Activated T-cell treated with anti-CD3 and anti-CD28 coated beads, Interleukin-2, amount 50 U/mL, for 4 hours (primary cell): Measurements from ENCODE around the gene PODN. TPM values are rescaled to one million over a fixed set of nuclear protein-coding genes. Genes with fewer than 3 reads are reported as not detected.

ENCODE experiments used
- ATAC-seq, 2 donors: fragments of 200-7000 bp; cut with Tn5 transposase; one replicate each; pipeline ENCODE4 v1.10.0; 2021
- DNase-seq: peaks from one replicate; pipeline ENCODE4 v3.0.0-alpha.2; 2020
- H3K27me3 Mint-ChIP-seq: one replicate; pipeline ENCODE4 v1.8.0; 2021; ENCODE audit warnings: low read depth, mixed read lengths
- H3K36me3 Mint-ChIP-seq: one replicate; pipeline ENCODE4 v1.8.0; 2022; ENCODE audit warnings: mixed read lengths; ENCODE audit not compliant: insufficient read depth
- H3K4me1 Mint-ChIP-seq: one replicate; pipeline ENCODE4 v1.8.0; 2021; ENCODE audit warnings: low read depth, mixed read lengths
- H3K4me3 Mint-ChIP-seq: one replicate; pipeline ENCODE4 v1.8.0; 2021; ENCODE audit warnings: mild to moderate bottlenecking, moderate library complexity, mixed read lengths
- H3K9me3 Mint-ChIP-seq: one replicate; pipeline ENCODE4 v1.8.0; 2021; ENCODE audit warnings: mixed read lengths
- total RNA-seq, 3 donors: library from RNA; stranded (reverse); gene quantifications; one replicate each; pipeline ENCODE4 v1.2.1, GENCODE V29; 2021

Gene PODN
- total RNA-seq, 3 donors from 2014 or later: 0.11 to 0.23 TPM; not detected in 1

DNA sequence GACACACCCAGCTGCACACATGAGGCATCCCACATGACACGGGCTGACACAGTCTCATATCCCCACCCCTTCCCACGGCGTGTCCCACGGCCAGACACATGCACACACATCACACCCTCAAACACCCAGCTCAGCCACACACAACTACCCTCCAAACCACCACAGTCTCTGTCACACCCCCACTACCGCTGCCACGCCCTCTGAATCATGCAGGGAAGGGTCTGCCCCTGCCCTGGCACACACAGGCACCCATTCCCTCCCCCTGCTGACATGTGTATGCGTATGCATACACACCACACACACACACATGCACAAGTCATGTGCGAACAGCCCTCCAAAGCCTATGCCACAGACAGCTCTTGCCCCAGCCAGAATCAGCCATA lies 22.6 kb downstream of the PODN start:
- Mint-ChIP-seq H3K4me3 (no peak overlapping the region), H3K36me3 (no peaks in the 10 kb centered on the region), H3K27me3 (no peaks in the 10 kb centered on the region), H3K4me1 (peaks cover 3% of the 10 kb centered on the region), H3K9me3 (no peaks in the 10 kb centered on the region)
- DNase-seq (no peak), ATAC-seq (peak in 1 of 2 donors; percentile 28)

DNA sequence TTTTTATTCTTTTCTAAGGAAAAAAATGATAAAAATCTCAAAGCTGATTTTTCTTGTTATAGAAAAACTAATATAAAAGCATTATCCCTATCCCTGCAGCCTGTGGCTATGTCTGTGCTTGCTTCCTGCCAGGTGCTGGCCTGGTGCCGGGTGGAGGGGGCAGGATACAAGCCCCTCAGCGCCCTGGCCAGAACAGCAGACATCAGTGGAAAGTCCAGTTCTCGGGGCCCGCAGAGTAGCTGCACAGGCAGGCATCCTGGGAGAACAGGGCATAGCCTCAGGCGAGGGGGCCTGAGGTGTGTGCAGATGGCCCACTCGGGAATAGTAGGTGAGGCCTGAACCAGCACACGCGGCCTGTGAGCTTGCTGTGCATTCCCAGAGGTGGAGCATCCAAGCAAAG lies 23.4 kb downstream of the PODN start:
- Mint-ChIP-seq H3K4me3 (no peak overlapping the region), H3K4me1 (peaks cover 3% of the 10 kb centered on the region), H3K27me3 (no peaks in the 10 kb centered on the region), H3K9me3 (no peaks in the 10 kb centered on the region), H3K36me3 (no peaks in the 10 kb centered on the region)
- ATAC-seq (no peak), DNase-seq (no peak)

DNA sequence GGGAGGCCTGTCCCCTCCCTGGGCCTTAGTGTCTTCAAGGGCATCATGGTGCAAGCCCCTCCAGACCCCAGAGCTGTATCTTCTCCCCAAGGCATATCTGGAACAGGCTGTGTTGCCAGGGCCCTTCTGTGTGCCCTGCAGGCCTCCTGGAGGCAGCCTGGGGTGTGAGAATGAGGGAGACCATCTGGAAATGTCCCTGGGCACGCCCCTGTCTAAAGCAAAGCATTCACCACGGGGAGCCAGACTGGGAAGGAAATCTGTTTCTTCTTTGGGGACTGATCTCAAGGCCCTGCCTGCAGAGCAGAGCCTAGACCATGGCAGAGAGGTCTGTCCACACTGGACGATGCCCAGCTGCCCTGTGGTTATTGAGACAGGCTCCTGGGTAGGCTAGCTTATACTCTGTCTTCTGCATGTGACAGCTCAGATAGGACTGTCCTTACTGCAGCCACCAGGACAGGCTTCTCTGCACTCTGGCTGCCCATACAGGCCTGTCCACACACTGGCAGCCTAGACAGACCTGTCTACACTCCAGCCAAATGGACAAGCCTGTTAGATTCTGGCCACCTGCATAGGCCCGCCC lies 24.6 kb downstream of the PODN start:
- Mint-ChIP-seq H3K36me3 (no peaks in the 10 kb centered on the region), H3K4me1 (peaks cover 3% of the 10 kb centered on the region), H3K27me3 (no peaks in the 10 kb centered on the region), H3K4me3 (no peak overlapping the region), H3K9me3 (no peaks in the 10 kb centered on the region)
- ATAC-seq (no peak), DNase-seq (no peak)

DNA sequence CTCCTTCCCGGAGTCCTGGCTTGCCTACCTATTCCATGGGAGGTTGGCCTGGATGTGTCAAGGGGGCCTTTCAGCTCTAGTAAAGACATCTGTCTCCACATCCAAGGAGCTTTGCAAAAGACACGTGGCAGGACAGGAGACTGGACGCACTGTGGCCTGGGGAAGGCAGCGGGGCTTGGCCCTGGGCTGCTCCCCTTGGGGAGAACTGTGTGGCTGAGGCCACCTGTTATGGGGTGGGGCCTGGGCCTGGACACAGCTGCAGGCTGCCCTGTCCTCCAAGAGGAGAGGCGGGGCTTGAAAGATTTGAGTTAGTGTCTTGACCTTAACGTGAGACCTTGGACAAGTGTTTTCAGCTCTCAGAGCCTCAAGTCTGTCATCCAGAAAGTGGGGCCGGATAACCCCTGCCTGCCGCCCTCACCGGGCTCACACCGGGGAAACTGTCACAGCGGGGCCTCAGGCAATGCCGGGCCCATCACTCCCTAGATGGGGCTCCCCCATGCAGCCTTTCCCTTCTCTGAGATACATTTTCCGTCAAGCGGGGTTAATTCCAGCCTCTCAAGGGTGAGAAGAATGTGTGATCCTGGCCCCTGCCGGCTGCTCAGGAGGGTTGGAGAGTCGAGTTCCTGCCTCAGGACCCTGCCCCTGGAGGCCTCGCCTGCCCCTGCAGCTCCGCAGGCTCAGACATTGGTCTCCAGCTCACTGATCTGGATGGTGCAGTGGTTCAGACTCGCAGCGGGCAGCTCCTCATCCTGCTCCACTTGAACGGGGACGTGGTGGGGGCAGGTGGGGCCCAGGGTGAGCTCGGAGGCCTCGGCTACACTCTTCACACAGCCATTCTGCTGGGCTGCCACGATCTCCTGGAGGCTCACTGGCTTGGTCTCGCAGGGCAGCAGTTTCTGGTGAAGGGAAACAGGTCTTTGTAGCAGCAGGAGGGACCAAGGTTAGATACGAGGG lies 25.6 kb downstream of the PODN start:
- peaks cover 3% of the 10 kb centered on the region for H3K4me1 Mint-ChIP-seq
- DNase-seq: no peak
- H3K4me3 Mint-ChIP-seq: no peak overlapping the region
- H3K9me3 Mint-ChIP-seq: no peaks in the 10 kb centered on the region
- no peak for ATAC-seq
- no peaks in the 10 kb centered on the region for H3K27me3 Mint-ChIP-seq
- no peaks in the 10 kb centered on the region for H3K36me3 Mint-ChIP-seq

DNA sequence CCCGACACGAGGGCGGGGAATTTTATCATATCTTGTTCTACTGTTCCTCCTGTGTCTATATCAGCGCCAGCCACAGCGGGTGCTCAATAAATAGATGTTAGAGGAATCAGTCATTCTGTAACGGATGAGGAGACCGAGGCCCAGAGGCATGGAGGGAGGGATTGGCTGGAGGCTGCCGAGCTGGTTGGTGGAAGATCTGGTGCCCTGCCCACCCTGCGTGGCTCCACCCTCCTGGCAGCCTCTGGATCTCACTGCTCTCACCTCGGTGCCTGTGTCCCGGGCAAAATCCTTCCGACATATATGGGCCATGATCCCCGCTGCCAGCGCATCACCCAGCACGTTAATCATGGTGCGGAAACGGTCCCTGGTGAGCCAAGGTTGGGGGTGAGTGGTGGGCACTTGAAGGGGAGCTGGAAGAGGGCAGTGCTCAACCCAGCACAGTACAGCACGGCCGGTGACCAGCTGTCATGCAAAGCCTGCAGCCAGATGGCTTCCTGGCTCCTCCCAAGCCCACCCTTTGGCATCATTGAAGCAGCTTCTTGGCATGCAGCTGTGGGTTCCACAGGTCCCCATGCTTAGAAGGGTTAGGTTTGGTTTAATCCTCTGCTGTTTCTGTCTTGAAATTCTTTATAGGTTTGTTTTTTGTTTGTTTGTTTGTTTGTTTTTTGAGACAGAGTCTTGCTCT lies 26.7 kb downstream of the PODN start:
- H3K27me3 Mint-ChIP-seq: no peaks in the 10 kb centered on the region
- no peak for DNase-seq
- no peak overlapping the region for H3K4me3 Mint-ChIP-seq
- ATAC-seq: no peak
- no peaks in the 10 kb centered on the region for H3K36me3 Mint-ChIP-seq
- H3K4me1 Mint-ChIP-seq: peaks cover 3% of the 10 kb centered on the region
- H3K9me3 Mint-ChIP-seq: no peaks in the 10 kb centered on the region

DNA sequence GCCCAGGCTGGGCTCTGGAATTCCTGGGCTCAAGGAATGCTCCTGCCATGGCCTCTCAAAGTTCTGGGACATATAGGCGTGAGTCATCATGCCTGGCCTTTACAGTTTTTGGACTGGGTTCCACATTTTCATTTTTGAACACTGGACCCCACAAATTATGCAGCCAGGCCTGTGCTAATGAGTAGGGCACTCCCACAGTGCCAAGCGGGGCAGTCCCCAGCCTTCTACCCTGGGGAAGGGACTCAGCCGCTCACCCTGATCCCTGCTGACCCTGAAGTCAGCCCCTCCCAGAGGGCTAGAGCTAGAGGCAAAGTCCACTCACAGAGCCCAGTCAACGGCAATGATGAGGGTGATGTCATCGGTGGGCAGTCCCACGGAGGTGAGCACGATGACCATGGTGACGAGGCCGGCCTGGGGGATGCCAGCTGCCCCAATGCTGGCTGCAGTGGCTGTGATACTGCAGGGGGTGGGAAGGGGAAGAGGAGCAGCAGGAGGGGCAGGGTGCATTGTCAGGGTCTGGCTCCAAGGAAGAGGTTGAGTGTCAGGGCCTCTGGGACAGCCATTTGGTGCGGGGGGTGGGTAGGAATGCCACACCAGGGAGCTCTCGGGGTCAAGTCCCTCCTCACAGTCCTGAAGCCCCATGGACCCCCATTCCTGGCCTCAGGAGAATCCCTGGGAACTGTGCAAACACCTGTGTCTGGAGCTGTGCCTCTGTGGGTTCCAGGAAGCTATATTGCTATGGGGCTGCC lies 27.6 kb downstream of the PODN start:
- ATAC-seq: no peak
- H3K27me3 Mint-ChIP-seq: no peaks in the 10 kb centered on the region

DNA sequence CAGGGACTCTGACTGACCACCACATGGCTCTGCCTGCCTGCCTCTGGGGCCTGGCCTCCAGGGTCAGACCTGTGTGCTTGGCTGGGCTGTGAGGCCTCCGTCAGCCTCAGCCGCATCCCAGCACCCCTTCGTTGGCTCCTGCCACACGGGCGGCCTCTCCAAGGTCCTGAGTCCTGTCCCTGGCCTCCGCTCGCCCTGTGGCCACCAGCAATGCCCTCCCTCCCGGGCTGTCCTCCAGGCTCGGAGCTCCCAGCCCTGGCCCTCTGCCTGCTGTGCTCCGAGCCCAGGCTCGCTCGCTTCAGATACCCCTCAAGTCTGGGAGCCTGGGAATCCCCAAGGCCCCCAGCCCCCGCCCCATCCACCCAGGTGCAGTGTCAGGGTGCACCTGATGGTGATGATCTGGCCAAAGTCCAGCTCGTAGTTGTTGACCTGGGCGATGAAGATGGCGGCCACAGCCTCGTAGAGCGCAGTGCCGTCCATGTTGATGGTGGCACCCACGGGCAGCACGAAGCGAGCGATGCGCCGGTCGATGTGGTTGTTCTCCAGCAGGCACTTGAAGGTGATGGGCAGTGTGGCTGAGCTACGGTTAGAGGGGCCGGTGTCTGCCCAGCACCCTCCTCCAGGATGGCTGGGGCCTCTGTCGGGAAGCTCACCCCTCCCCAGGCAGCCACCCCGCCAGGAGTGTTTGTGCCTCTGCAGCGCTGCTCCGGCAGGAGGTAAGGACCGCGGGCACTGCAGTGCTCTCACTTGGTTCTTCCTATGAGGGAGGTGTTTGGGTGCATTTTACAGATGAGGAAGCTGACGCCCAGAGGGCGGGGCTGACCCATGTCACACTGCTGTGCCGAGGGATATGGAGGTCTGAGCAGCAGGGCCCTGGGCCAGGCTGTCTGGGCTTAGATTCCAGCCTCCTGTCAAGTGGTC lies 28.5 kb downstream of the PODN start:
- no peak for ATAC-seq
- Mint-ChIP-seq H3K27me3 (no peaks in the 10 kb centered on the region), H3K4me3 (no peak overlapping the region), H3K36me3 (no peaks in the 10 kb centered on the region), H3K9me3 (no peaks in the 10 kb centered on the region), H3K4me1 (no peaks in the 10 kb centered on the region)
- no peak for DNase-seq

More for the DNA sequence above, 27.6 kb downstream of the PODN start:
- Mint-ChIP-seq H3K36me3 (no peaks in the 10 kb centered on the region), H3K4me3 (no peak overlapping the region), H3K4me1 (no peaks in the 10 kb centered on the region), H3K9me3 (no peaks in the 10 kb centered on the region)
- no peak for DNase-seq

DNA sequence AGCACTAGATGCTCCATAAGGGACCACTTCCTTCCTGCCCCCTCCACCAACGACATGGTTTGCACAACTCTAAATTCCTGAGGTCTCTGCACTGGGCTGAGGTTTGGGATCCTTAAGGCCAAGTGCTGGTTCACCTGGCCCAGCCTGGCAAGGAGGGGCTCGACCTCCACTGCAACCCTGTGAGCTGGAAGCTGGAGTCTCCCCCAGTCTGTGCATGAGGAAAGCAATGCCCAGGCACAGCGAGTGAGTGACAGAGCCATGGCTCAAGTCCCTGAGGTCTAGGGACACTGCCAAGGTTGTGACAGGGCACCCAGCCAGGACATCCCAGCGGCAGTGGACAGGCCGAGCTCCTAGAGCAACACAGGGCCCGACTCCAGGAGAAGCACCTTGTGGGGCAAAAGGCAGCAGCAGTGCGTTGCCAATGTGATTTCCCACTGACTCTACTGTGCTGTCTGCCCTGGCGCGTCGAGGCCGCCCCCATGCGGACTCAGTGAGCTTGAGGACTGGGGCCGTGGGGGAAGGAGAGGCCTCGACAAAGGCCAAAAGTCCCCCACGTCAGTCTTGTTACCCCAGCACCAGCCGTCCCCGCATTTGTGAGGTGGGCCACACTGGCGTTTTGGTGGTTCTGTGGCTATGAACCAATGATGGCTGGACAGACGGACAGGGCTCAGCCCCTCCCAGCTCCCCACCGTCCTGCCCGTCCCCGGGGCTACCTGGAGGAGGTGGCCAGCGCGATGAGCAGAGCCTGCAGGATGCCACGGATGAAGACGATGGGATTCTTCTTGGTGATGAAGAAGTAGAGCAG lies 30.0 kb downstream of the PODN start:
- DNase-seq (no peak), ATAC-seq (no peak)
- H3K36me3 Mint-ChIP-seq: no peaks in the 10 kb centered on the region
- H3K4me1 Mint-ChIP-seq: no peaks in the 10 kb centered on the region
- no peaks in the 10 kb centered on the region for H3K27me3 Mint-ChIP-seq
- no peak overlapping the region for H3K4me3 Mint-ChIP-seq
- H3K9me3 Mint-ChIP-seq: no peaks in the 10 kb centered on the region

DNA sequence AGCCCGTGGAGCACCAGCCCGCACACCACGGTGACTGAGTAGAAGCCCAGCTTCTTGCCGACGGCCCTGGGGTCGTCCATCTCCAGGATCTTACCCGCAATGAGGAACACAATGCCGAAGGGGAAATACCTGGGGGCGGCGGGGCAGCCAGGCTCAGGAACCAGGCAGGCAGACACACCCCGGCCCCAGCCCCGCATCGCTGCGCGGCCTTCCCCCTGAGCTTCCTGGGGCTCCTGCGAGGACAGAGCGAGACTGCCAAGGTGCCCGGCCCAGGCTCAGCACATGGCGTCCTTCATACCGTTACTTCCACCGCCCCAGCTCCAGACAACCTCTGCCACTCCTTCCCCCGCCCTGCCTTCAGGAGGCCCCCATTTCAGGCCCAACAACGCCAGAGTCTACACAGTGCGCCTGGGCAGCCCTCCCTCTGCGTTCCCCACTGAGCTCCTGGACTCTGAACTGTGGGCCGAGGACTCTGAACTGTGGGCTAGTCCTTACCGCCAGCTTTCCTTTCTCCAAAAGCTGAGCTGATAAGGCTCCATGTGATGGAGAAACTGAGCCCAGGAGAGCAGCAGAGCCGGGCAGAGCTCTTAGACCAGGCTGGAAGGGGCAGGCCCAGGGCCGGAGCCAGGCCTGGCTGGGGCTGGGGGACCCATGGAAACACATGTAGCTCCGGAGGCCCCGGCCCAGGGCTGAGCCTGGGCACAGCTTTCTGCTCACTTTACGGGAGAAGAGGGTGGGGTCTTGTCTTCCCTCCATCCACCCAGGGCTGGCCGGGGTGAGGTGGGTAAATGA lies 30.8 kb downstream of the PODN start:
- Mint-ChIP-seq H3K4me1 (no peaks in the 10 kb centered on the region), H3K4me3 (no peak overlapping the region), H3K36me3 (no peaks in the 10 kb centered on the region), H3K9me3 (no peaks in the 10 kb centered on the region), H3K27me3 (no peaks in the 10 kb centered on the region)
- no peak for ATAC-seq
- DNase-seq: no peak

DNA sequence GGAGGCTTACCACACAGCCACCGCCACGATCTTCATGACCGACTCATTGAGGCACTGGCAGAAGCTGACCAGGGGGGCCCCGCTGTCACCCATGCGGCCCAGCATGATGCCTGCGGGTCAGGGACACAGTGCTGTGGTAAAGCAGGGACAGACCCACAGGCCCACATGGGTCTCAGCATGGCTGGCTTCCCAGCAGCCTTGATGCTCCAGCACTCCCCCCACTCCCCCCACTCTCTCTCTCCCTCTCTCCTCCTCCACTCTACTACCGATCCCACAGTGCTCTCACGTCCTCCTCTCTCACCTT lies 31.4 kb downstream of the PODN start:
- Mint-ChIP-seq H3K36me3 (no peaks in the 10 kb centered on the region), H3K4me1 (no peaks in the 10 kb centered on the region), H3K9me3 (no peaks in the 10 kb centered on the region), H3K27me3 (no peaks in the 10 kb centered on the region), H3K4me3 (no peak overlapping the region)
- DNase-seq: no peak
- ATAC-seq: no peak

DNA sequence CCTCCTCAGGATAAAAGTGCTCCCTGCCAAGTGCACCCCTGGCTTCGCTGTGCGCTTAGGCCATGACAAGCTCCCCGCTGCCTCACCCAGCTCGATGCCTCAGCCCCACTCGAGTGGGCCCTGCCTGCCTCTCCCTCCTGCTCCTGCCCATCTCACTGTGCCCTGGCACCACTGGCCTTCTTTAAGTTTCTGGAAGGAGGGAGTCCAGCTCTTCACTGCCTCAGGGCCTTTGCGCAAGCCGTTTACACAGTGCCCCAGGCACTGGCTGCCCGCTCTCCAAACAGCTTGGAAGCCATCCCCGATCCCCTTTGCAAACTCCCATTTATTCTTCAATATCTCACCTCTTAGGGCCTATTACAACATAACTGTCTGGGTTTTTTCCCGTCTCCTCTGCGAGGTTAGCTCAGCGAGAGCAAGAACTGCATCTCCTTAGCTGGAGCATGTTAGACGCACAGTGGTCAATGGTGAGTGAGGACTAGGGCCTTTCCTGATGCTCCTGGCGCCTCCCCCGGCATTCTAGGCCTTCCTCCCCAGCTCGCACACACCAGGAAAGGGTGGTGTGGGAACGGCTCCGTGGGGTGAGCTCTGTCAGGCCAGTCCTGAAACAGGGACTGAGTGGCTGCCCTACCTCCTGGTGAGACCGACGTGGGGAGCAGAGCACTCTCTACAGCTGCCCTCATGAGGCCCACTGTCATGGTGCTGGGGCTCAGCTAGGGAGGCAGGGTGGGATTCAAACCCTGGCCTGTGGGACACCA lies 31.9 kb downstream of the PODN start:
- H3K9me3 Mint-ChIP-seq: no peaks in the 10 kb centered on the region
- ATAC-seq (no peak), DNase-seq (no peak)
- H3K4me1 Mint-ChIP-seq: no peaks in the 10 kb centered on the region
- no peaks in the 10 kb centered on the region for H3K27me3 Mint-ChIP-seq
- H3K36me3 Mint-ChIP-seq: no peaks in the 10 kb centered on the region
- no peak overlapping the region for H3K4me3 Mint-ChIP-seq

DNA sequence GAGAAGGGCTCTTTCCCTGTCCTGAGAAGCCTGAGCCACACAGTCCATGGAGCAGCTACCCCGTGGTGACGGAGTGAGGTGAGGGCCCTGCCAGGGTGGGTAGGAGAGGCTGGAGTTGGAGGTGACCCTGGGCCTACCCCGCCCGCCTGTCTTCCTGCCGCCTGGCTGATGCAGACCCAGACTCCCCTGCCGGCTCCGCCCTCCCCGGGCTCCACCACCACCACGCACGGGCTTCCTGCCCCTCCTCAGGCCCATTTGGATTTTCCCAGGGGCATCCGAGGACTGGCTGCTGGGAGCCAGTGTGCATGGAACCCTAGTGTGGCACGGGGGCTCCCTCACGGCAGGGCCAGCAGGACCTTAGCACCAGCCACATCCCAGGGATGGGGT lies 32.5 kb downstream of the PODN start:
- Mint-ChIP-seq H3K9me3 (no peaks in the 10 kb centered on the region), H3K27me3 (no peaks in the 10 kb centered on the region), H3K4me1 (no peaks in the 10 kb centered on the region), H3K36me3 (no peaks in the 10 kb centered on the region), H3K4me3 (no peak overlapping the region)
- ATAC-seq (no peak), DNase-seq (no peak)
